ENCODE data around the gene RELB. TPM values are rescaled to one million over a fixed set of nuclear protein-coding genes. Genes with fewer than 3 reads are reported as not detected.
A peak's percentile ranks its signal among the peaks of the same experiment; 100 is the strongest.

Gene RELB
- total RNA-seq, 3 donors from 2014 or later (not counting 1 experiment from before 2014, with no cell fraction given): 92.4 to 119 (median 105) TPM

GRCh38 chr19:45075301-45076028 lies 74.2 kb downstream of the RELB start:
- Mint-ChIP-seq H3K4me1 (peaks cover 28 to 43% of the 10 kb centered on the region in 2 donors), H3K36me3 (no peaks in the 10 kb centered on the region), H3K4me3 (peak overlapping the region; percentile 89), H3K9me3 (no peaks in the 10 kb centered on the region), H3K27me3 (ENCODE audit: low read depth in 2 of 2) (no peaks in the 10 kb centered on the region), H3K27ac (peak overlapping the region; percentile 82 to 89)
- ATAC-seq (peak; percentile 22 to 74 (median 24)), DNase-seq (peak; percentile 42 to 57)
- Histone ChIP-seq H3K4me1 (ENCODE audit: control insufficient read depth, insufficient read depth, low read length) (peaks cover 48% of the 10 kb centered on the region), H3K27ac (ENCODE audit: low read length) (peak overlapping the region; percentile 67), H3K36me3 (ENCODE audit: control insufficient read depth, insufficient read depth, low read length) (peaks cover 20% of the 10 kb centered on the region), H3K4me3 (ENCODE audit: low read length) (peak overlapping the region; percentile 48), H3K9me3 (ENCODE audit: control insufficient read depth, insufficient read depth, low read length) (no peaks in the 10 kb centered on the region), H3K27me3 (ENCODE audit: control insufficient read depth, insufficient read depth, low read length) (no peaks in the 10 kb centered on the region)
- no peak for TF ChIP-seq CTCF (IDR thresholded peaks at IDR 0.05)
- intact Hi-C loops (cut with micrococcal nuclease): loop anchor here (1.0 kb wide), 1 partner anchor 17 kb away; no protein-coding TSS in a partner anchor
- under 1% methylated on average over 20 of the region's 26 CpGs for WGBS (ENCODE audit: insufficient coverage)

GRCh38 chr19:45076029-45076850 lies 75.0 kb downstream of the RELB start, which contains the start of gene ZNF296:
TSS of gene ZNF296 (minus strand) at chr19:45076478. CDS start at chr19:45076373, 105 bp downstream.
- peaks cover 55% of the 10 kb centered on the region for H3K4me1 ChIP-seq (ENCODE audit: control insufficient read depth, insufficient read depth, low read length)
- WGBS (ENCODE audit: insufficient coverage): under 1% methylated on average over 80 of the region's 81 CpGs
- no peaks in the 10 kb centered on the region for H3K9me3 ChIP-seq (ENCODE audit: control insufficient read depth, insufficient read depth, low read length)
- H3K27me3 ChIP-seq (ENCODE audit: control insufficient read depth, insufficient read depth, low read length): no peaks in the 10 kb centered on the region
- DNase-seq: peak; percentile 73 to 88
- Mint-ChIP-seq H3K4me1 (peaks cover 32 to 51% of the 10 kb centered on the region in 2 donors), H3K36me3 (no peaks in the 10 kb centered on the region), H3K27ac (peak within 1 kb of the TSS; percentile 82 to 89), H3K27me3 (ENCODE audit: low read depth in 2 of 2) (no peaks in the 10 kb centered on the region), H3K9me3 (no peaks in the 10 kb centered on the region), H3K4me3 (peak within 1 kb of the TSS; percentile 89)
- intact Hi-C loops (cut with micrococcal nuclease): loop anchor here (1.0 kb wide), 1 partner anchor 16 kb away; no protein-coding TSS in a partner anchor
- no peak for TF ChIP-seq CTCF (IDR thresholded peaks at IDR 0.05)
- peaks cover 14% of the 10 kb centered on the region for H3K36me3 ChIP-seq (ENCODE audit: control insufficient read depth, insufficient read depth, low read length)
- H3K4me3 ChIP-seq (ENCODE audit: low read length): peak within 1 kb of the TSS; percentile 48
- ATAC-seq: peak; percentile 64 to 79 (median 70)
- H3K27ac ChIP-seq (ENCODE audit: low read length): peak within 1 kb of the TSS; percentile 67

DNA sequence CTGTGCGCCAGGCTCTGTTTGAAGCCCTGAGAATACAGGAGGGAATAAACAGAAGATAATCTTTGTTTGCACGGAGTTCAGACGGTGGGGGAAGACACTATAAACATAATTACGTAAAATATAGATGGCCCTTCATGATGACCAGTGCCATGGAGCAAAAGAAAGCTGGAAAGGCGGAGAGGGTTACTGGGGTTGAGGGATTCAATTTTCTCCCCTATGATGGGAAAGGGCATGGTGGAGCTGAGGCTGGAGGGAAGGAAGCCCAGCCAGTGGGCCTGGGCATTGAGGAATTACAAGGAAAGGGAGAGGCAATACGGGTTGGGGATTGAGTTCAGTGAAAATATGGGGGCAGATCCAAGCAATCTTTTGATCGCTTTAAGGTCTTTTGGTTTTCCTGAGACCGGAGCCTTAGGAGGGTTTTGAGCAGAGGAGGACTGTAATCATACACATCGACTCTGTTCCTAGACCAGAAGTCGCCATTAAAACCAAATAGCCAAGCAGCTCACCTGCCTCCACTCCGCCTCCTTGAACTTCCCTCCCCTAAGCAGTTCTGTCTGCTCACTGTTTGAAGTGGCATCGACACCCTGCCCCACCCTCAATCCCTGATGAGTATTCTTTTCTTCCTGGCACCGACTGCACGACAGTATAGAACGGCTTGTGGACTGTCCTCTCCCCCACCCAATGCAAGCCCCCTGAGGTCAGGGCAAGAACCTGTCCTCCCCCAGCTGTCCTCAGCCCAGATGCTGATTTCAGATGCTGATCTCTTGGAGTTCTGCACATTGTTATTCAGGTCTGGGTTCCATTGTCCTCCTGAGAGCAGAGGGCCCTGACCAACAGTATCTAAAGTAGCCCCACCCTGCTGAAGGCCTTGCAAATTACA lies 75.8 kb downstream of the RELB start:
- peaks cover 40 to 59% of the 10 kb centered on the region in 2 donors for H3K4me1 Mint-ChIP-seq

More for the DNA sequence above, 75.8 kb downstream of the RELB start:
- H3K27me3 ChIP-seq (ENCODE audit: control insufficient read depth, insufficient read depth, low read length): no peaks in the 10 kb centered on the region
- H3K9me3 ChIP-seq (ENCODE audit: control insufficient read depth, insufficient read depth, low read length): no peaks in the 10 kb centered on the region
- Mint-ChIP-seq H3K36me3 (peaks cover 6% of the 10 kb centered on the region), H3K9me3 (no peaks in the 10 kb centered on the region), H3K27me3 (ENCODE audit: low read depth in 2 of 2) (no peaks in the 10 kb centered on the region), H3K27ac (peak overlapping the region; percentile 82 to 89), H3K4me3 (peak overlapping the region; percentile 89)
- peaks cover 55% of the 10 kb centered on the region for H3K4me1 ChIP-seq (ENCODE audit: control insufficient read depth, insufficient read depth, low read length)
- peak overlapping the region; percentile 23 for H3K4me3 ChIP-seq (ENCODE audit: low read length)
- peak overlapping the region; percentile 47 for H3K27ac ChIP-seq (ENCODE audit: low read length)
- H3K36me3 ChIP-seq (ENCODE audit: control insufficient read depth, insufficient read depth, low read length): peaks cover 12% of the 10 kb centered on the region
- ATAC-seq (no peak), DNase-seq (peak in 1 of 2 donors; percentile 34)
- 70% methylated on average over 15 of the region's 15 CpGs for WGBS (ENCODE audit: insufficient coverage)
- intact Hi-C loops (cut with micrococcal nuclease): loop anchor here (1.0 kb wide), 1 partner anchor 15 kb away; no protein-coding TSS in a partner anchor
- TF ChIP-seq CTCF (IDR thresholded peaks at IDR 0.05): no peak
